NB4 (cell line): ENCODE results near the gene HTRA3.

ENCODE experiments used
- CTCF ChIP-seq: IDR thresholded peaks from one replicate; pipeline ENCODE4 v1.5.1; 2012; ENCODE audit warnings: low read depth, low read length
- MAX ChIP-seq: IDR thresholded peaks from 2 replicates; pipeline ENCODE4 v1.6.1; 2011; ENCODE audit warnings: low read depth, low read length
- MYC ChIP-seq: IDR thresholded peaks from 2 replicates; pipeline ENCODE4 v1.6.1; 2011; ENCODE audit warnings: low read depth, low read length
- POLR2A ChIP-seq: IDR thresholded peaks from 2 replicates; pipeline ENCODE4 v1.6.1; 2011; ENCODE audit warnings: mild to moderate bottlenecking; ENCODE audit not compliant: insufficient read length; ENCODE audit errors: extremely low read depth

- no peak for TF ChIP-seq CTCF
- TF ChIP-seq POLR2A: no peak
- no peak for TF ChIP-seq MYC
- TF ChIP-seq MAX: no peak
These were observed 51.7 kb downstream of the HTRA3 start for GRCh38 chr4:8321220-8321619.
